ENCODE measurements around the gene KCNK7. TPM values are rescaled to one million over a fixed set of nuclear protein-coding genes. Genes with fewer than 3 reads are reported as not detected.

Gene KCNK7
- total RNA-seq, 1 donor from 2014 or later = 1.3 TPM

GRCh38 chr11:65577756-65578109 lies 17.9 kb downstream of the KCNK7 start:
- DNase-seq (no peak), ATAC-seq (no peak)
- intact Hi-C loops (cut with DNase I) = no loop called here
- Histone ChIP-seq H3K9me3 (no peaks in the 10 kb centered on the region), H3K27me3 (no peaks in the 10 kb centered on the region), H3K4me1 (peaks cover 41% of the 10 kb centered on the region), H3K4me3 (peak overlapping the region; percentile 66), H3K36me3 (peaks cover 32% of the 10 kb centered on the region), H3K27ac (peak overlapping the region; percentile 84)
- no peak for TF ChIP-seq CTCF (IDR thresholded peaks at IDR 0.05)

- Histone ChIP-seq H3K9me3 (no peaks in the 10 kb centered on the region), H3K36me3 (peaks cover 29% of the 10 kb centered on the region), H3K27me3 (no peaks in the 10 kb centered on the region), H3K4me1 (peaks cover 42% of the 10 kb centered on the region), H3K27ac (peak overlapping the region; percentile 84), H3K4me3 (peak overlapping the region; percentile 66)
- intact Hi-C loops (cut with DNase I) = no loop called here
- ATAC-seq (peak; percentile 56), DNase-seq (peak; percentile 88)
- no peak for TF ChIP-seq CTCF (IDR thresholded peaks at IDR 0.05)
Measured at GRCh38 chr11:65576867-65577755, 18.5 kb downstream of the KCNK7 start.

GRCh38 chr11:65576232-65576866 lies 19.3 kb downstream of the KCNK7 start:
- H3K4me1 ChIP-seq = peaks cover 50% of the 10 kb centered on the region
- H3K27ac ChIP-seq = peak overlapping the region; percentile 84
- H3K9me3 ChIP-seq = no peaks in the 10 kb centered on the region
- no peak for TF ChIP-seq CTCF (IDR thresholded peaks at IDR 0.05)
- H3K36me3 ChIP-seq = peaks cover 21% of the 10 kb centered on the region
- H3K4me3 ChIP-seq = peak overlapping the region; percentile 66
- no peaks in the 10 kb centered on the region for H3K27me3 ChIP-seq
- ATAC-seq = peak; percentile 0
- intact Hi-C loops (cut with DNase I) = no loop called here
- peak; percentile 87 for DNase-seq

- DNase-seq (peak; percentile 91), ATAC-seq (peak; percentile 49)
- intact Hi-C loops (cut with DNase I) = no loop called here
Measured at GRCh38 chr11:65575568-65576231, 19.9 kb downstream of the KCNK7 start, which contains the start of gene EHBP1L1. Gene EHBP1L1 (plus strand): TSS chr11:65576053. CDS start chr11:65576303, 250 bp downstream.

More at GRCh38 chr11:65575568-65576231, 19.9 kb downstream of the KCNK7 start, which contains the start of gene EHBP1L1:
- peaks cover 15% of the 10 kb centered on the region for H3K36me3 ChIP-seq
- H3K9me3 ChIP-seq = no peaks in the 10 kb centered on the region
- H3K4me1 ChIP-seq = peaks cover 56% of the 10 kb centered on the region
- no peak for TF ChIP-seq CTCF (IDR thresholded peaks at IDR 0.05)
- H3K4me3 ChIP-seq = peak within 1 kb of the TSS; percentile 66
- H3K27ac ChIP-seq = peak within 1 kb of the TSS; percentile 86
- H3K27me3 ChIP-seq = no peaks in the 10 kb centered on the region

All from upper lobe of right lung (tissue), 1 donor.